Activated effector memory CD4-positive, alpha-beta T cell treated with anti-CD3 and anti-CD28 coated beads, Interleukin-2, amount 50 U/mL, for 16 hours (primary cell): ENCODE measurements around the gene COL6A1.
"Not testable (repeated sequence)": the region's sequence is repeated elsewhere in the genome, so short reads cannot be mapped to it uniquely, and the experiment has no call there.

ENCODE experiments used
- DNase-seq: peaks from one replicate; pipeline ENCODE4 v3.0.0-alpha.2; 2020

Gene COL6A1

DNA sequence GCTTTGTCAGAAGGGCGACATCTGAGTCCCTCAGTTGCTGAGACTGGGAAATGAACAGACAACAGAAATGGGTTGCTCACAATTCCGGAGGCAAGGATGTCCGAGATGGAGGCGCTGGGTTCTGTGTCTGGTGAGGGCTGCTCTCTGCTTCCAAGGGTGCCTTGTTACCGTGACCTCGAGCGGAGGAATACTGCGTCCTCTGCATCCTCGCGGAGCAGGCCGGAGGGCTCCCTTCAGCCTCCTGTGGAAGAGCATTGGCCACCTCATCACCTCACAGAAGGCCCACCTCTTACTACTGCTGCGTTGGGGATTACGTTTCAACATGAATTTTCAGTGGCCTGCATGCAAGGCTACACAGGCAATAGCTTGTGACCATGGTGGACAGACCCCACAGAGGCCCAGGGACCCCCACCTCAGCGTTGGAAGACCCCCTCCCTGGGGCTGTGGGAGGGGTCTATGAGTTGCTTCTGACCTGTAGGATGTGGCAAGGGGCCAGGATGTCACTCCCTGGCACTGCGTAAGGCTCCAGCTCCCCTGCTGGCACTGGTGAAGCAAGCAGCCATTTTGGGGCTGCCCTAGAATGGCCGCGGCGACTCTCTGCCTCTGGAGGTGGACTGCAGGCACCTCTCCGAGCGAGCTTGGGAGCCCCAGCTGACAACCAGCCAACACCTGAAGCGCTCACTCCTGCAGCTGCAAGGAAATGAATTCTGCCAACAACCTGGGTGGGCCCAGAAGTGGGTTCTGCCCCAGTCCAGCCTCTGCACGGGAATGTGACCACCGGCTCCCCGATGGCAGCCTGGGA is 36.3 kb upstream of the COL6A1 start:
- DNase-seq = no peak

DNA sequence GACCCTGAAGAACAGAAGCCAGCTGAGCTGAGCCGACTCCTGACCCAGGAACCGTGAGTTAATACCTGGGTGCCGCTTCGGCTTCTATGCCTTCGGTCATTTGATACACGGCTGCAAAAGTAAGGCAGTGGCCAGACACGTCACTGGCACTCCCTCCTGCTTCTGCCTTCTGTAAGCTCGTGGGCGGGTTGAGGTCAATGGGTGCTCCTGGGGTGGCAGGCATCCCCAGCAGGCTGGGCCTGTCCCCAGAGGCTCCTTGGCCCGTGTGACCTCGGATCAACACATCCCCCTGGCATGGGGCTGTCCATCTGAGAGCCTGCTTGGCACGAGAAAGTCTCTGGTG is 35.7 kb upstream of the COL6A1 start:
- no peak for DNase-seq

DNA sequence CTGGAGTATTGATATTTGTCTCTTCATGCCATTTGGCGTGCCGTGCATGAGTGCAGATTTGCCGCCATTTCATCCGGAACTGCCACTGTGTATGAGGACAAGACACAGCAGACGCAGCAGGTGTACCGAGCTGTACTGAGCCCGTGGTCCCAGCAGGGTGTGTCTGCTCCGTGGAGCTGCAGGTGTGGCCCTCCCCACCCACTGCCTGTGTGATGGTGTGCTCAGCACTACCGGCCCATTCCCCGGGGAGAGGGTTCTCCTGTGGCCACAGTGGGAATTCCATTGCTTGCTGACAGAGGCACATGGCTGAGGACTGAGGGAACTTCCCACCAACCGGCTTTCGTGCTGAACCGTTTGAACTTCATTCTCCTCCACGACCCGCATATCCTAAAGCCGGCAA is 34.3 kb upstream of the COL6A1 start:
- DNase-seq = no peak

DNA sequence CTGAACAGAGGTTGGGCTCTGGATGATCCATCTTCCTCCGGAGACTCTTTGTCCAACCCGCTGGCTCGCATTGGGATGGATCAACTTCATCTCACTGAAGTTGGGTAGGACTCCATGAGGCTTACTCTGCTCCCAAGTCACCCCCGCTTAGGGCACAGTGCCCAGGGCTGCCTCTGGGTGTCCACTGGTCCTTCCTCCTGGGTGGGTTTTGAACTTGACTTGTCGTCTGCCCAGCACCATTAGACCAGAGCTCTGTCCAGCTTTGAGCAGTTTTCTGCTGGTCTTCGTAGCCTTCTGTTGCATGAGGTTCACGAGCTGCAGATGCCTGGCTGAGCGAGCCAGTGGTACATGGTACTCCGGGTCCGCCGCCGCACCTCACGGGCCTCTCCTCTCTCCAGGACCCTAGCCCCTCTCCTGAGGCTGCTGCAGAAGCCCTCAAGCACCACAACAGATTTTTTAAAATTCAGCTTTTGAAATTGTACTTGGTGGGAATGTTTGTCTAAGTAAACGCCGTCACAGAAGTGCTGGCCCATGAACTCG is 33.8 kb upstream of the COL6A1 start:
- DNase-seq = no peak

DNA sequence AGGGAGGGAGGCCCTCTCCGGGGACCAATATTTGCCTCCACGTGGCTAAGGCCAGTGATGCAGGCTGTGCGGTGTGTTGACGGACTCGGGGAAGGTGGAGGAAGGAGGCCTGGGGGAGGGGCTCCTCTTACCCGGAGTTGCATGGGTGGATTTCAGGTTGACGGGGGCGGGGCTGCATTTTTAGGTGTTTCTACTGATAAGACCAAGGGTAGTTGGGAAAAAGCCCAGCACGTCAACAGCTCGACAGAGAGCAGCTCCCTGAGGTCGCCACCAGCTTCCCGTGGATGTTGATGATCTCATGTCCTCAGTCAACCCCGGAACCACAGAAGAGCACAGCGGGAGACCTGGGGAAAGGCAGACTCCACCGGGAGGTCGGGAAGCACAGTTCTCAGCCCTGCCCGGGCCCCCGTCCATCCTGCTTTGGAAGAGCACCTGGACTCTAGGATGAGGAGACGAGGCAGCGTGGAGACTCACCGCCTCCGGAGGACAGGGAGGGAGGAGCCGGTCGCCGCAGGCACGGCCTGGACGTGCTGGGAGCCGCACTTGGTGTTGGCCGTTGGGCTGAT is 32.9 kb upstream of the COL6A1 start:
- DNase-seq = no peak

DNA sequence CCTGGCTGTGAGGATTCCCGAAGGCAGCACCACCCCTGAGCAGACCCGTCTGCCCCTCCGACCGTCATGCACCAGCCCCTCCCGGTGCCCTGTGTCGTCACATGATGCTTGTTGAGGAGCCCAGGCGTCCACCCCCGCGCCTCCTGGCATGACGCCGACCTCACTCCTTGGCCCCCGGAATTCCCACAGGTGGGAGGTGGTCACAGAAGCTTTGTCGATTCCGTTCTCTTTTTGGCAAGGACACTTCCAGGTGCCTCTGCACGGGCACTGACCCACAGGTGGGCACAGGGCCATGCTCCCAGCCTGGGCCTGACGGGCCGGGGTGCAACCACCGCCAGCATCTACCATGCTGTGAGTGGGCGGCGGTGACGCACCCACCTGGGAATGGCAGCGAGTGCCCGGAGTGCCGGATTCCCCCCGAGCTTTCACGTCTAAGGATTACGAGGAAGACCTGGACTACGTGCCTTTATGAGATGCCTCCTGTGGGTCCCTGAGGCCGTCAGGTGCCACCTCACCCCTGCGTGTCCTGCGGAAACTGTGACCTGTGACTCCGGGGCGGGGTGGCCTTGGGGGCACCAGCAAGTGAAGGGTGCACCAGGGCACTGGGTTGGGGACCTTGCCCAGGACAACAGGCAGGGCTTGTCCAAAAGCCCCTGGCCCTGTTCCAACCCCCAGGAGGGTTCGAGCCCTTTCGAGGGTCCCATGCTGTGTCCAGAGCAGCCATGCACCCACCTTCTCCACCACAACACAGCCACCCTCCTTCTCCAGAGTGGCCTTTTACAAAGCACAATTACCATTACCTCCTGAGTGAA is 31.4 kb upstream of the COL6A1 start:
- no peak for DNase-seq

DNA sequence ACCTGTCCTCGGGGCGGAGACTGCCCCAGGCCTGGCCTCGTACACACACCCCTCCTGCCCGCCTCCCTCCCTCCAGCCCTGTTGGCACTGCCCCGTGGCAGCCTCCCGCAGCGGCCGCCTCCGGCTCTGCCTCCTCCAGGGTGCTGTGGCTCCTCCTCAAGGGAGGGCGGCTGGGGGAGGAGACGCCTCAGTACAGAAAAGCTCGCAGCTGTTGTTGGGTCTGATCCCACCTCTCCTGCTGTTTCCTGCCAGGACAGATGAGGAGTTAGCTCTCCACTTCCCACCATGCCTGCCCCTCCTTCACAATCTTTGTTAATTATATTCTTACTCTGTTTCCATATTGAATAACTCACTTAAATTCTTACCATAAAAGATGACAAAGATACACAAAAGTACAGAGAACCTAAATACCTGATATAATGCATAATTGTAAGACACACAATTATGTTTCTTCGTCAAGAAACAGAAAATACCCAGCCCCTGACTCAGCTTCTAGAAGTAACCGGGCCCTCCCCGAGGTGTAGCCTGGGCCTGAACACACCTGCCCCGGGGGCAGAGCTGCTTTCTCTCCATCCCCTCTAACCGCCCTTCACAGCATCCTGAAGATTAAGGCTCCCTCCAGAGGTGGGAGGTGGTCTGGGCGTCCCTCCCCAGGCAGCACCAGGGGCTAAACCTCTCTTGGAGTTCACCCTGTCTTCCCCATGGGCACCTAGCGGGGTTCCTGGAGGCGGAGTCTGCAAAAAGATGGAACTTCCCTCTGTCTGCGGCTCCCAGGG is 30.6 kb upstream of the COL6A1 start:
- no peak for DNase-seq

DNA sequence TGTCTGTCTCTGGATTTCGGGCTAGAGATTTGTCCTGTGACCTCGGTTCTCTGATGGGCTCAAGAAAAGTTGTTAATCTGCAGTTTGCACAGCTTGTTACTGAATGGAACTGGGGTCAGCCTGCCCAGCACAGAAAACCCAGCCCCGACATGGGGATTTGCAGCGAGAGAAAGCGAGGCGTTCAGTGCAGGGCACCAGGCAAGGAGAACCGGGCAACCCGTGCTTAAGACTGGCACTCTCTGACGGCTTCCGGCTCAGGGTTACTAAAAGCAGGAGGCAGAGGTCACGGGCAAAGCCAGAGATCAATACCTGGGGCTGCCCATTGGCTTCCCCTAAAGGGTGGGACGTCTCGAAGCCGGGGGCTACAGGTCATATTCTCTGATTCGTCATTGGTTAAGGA is 29.9 kb upstream of the COL6A1 start:
- no peak for DNase-seq

DNA sequence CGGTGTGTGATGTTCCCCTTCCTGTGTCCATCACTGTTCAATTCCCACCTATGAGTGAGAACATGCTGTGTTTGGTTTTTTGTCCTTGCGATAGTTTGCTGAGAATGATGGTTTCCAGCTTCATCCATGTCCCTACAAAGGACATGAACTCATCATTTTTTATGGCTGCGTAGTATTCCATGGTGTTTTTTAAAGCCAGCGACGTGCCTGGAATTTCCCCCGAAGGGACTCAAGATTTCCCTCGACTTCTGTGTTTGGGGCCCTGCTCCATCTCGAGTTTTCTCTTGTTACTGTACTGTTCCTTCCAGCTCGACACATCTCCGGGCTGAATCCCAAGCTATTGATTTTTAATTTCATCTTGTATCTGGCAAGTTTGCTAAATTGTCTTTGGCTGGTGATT is 29.0 kb upstream of the COL6A1 start:
- not testable (repeated sequence) for DNase-seq

DNA sequence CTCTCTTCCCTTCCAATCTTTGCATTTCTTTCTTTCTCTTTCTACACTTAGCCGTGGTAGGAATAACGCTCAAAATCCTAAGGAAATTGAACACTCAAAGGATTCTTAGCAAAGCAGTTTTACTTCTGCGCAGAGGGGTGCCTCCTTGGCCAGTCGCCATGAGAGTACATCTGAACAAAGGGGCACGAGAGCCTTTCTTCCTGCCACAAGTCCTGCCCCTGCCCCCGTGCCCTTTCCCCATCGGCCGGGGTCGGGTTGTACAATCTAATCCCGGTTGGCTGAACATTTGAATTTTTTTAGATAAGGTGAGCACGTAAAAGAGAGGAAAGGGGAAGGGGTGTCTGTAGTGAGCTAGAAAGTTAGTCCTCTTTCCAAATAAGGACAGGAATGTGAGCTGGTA is 28.6 kb upstream of the COL6A1 start:
- no peak for DNase-seq

DNA sequence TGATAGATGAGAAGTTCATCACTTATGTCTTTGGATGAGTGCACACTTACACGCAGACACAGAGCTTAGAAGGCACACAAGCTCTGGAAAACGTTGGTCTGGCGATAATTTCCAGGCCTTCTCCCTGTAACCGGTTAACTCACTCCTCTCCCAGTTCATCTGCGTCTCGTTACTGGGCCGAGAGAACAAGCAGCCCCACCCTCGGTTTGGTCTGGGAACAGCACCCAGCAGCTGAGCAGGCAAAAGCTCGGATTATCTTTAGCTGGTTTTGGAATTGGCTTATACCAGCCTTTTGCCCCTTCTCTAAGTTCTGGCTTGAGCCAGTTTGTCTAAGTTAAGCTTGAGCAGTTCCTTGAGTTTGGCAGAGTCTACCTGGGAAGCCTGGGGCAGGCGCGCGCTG is 27.3 kb upstream of the COL6A1 start:
- DNase-seq = no peak

DNA sequence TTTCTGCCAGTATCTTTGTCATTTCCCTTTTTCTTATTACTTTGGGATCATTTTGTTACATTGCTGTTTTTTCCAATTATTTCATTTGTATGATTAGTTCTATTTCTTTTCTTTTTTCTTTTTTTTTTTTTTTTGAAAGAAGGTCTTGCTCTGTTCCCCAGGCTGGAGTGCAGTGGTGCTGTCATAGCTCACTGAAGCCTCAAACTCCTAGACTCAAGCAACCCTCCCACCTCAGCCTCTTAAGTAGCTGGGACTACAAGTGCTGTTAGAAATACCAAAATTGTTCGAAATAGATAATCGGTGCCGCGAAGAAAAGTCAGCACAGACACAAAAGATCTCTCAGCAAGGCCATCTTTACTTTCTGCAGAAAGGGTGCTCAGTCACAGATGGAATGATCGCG is 26.6 kb upstream of the COL6A1 start:
- no peak for DNase-seq

DNA sequence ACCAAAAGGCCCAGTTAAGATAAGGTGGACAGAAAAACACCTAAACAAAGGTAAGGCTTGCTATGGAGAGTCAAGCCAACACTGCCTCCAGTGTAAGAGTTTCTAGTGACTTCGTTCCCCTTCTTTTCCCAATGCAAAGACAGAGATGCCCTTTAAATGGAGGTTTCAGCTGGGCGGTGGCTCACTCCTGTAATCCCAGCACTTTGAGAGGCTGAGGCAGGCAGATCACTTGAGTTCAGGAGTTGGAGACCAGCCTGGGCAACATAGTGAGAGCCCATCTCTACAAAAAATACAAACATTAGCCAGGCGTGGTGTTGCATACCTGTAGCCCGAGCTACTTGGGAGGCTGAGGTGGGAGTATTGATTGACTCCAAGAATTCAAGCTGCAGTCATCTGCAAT is 24.0 kb upstream of the COL6A1 start:
- DNase-seq = peak; percentile 52

DNA sequence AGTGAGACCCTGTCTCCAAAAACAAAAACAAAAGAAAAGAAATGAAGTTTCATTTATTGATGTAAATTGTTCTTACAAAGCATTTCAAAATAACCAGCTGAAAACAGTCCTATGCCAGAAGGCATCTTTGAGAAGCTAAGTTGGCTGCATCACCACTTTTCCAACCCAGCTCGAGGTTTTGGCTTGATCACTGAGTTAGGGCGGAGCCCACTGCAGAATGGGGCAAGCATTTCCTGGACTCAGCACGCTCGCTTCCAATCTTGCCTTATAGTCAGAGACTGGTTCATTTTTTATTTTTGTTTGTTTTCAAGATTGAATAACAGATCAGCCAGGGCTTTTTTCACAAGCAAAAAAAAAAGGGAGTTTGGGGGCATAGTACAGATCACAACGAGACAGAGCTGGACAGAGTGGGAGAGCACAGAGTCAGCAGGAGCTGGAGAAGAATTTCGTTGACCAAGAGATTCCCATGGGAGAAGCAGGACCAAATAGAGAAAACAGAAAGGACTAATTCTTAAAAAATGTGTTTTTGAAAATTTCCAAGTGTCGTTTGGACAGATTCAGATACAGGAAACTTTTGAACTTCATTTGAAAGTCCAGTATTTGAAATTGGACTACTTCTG is 23.5 kb upstream of the COL6A1 start:
- peak; percentile 31 for DNase-seq

DNA sequence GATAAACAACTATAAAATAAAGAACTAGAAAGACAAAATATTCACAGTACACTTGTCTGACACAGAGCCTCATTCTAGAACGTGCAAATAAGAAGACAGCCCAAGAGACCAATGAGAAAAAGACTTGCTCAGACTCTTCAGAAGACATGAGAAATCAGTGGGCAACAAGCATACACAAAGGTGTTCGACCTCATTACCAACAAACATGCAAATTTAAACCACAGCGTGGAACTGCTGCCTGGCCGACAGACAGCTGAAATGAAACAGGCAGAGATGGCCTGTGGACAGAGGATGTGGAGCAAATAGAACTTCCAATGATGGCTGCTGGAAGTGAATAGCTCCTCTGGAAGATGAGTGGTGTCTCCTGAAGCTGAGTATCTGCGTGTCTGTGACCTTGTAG is 22.4 kb upstream of the COL6A1 start:
- no peak for DNase-seq

DNA sequence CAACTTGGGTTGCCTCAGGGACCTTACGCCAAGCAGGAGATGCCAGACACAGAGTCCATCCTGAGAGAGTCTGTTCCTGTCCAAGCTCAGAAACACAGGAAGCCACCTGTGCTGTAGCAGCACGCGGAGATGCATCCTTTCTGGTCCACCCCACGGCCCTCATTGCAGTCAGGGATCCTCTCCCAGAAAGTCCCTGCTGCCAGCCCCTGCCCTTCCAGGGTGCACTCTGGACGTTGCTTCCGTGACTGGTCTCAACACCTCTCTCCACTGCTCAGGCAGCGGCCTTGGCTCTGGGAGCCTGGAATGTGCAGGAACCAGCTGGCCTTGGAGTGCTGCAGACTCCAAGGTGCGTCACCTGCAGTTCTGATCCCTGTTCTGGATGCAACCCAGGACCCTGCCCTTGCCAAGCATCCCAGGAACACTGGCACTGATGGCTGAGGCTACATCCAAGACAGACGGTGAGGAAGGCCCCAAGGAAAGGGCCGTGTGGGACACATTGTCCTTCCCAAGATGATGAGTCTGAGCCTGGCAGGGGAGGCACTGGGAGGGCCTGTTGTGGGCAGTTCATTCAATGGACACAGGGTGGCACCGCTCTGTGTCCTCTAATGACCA is 21.7 kb upstream of the COL6A1 start:
- peak; percentile 50 for DNase-seq

DNA sequence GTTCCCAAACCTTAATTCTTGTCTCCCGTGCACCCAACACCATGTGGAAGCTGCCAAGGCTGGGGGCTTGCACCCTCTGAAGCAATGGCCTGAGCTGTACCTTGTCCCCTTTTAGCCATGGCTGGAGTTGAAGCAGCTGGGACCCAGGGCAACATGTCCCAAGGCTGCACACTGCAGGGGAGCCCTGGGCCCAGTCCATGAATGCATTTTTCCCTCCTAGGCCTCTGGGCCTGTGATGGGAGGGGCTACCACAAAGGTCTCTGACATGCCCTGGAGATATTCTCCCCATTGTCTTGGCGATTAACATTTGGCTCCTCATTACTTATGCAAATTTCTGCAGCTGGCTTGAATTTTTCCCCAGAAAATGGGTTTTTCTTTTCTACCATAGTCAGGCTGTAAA is 20.2 kb upstream of the COL6A1 start:
- not testable (repeated sequence) for DNase-seq

DNA sequence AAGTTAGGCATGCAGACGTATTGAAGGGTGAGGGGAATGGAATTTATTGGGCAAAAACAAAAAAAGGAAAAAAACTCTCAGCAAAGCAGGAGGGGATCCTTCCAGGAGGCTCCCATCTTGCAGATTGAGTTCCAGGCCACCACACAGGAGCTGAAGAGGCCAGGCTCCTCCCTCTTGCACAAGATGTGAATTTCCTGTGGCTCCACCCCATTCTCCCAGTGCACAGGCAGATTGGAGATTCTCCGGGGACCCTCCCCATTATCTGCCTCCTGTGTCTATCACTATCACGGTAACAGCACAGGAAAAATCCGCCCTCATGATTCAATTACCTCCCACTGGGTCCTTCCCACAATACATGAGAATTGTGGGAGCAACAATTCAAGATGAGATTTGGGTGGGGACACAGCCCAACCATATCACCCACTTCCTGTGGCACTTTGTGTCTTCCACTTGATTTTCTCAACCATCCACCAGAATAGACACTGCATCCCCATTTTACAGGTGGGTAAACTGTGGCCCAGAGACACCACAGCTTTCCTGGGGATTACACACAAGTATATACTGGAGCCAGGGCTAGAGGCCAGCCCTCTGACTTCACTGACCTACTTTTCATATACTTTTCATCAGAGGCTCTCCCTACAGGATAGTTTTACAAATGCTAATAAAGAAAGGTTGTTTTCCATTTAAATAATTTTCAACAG is 18.9 kb upstream of the COL6A1 start:
- no peak for DNase-seq

DNA sequence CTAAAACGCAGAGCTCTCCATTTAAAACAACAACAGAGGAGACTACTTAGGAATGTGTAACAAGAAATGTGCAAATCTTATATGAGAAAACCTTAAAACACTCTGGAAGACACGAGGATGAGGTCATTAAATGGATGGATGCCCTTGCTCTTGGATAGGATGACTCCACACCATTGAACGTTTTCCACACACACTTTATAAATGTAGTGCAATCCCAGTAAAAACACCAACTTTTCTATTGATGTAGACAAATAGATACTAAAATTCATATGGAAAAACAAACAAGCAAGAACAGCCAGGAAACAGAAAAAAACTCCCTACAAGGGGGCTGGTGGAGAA is 18.4 kb upstream of the COL6A1 start:
- no peak for DNase-seq

DNA sequence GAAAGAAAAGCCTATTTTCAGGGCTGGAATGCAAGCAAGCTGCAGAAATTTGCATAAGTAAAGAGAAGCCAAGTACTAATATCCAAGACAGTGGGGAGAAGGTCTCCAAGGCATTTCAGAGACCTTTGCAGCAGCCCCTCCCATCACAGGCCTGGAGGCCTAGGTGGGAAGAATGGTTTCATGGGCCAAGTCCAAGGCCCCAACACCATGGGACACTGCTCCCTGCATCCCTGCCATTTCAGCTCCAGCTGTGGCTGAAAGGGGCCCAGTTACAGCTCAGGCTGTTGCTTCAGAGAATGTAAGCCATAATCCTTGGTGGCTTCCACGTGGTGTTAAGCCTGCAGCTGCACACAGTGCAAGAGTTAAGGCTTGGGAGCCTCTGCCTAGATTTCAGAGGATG is 16.9 kb upstream of the COL6A1 start:
- DNase-seq = no peak

DNA sequence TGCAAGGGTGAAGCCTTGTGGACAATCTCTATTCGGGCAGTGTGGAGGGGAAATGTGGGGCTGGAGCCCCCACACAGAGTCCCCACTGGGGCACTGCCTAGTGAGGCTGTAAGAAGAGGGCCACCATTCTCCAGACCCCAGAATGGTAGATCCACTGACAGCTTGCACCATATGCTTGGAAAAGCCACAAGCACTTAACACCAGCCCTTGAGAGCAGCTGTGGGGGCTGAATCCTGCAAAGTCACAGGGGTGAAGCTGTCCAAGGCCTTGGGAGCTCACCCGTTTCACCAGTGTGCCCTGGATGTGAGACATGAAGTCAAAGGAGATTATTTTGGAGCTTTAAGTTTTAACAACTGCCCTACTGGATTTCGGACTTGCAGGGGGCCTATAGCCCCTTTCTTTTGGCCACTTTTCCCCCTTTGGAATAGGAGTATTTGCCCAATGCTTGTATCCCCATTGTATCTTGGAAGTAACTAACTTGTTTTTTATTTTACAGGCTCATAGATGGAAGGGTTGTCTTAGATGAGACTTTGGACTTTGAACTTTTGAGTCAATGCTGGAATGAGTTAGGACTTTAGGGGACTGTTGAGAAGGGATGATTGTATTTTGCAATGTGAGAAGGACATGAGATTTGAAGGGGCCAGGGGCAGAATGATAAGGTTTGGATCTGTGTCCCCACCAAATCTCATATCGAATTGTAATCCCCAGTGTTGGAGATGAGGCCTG is 16.3 kb upstream of the COL6A1 start:
- DNase-seq = no peak
